ENCODE measurements around the gene SUPT3H. TPM values are rescaled to one million over a fixed set of nuclear protein-coding genes. Genes with fewer than 3 reads are reported as not detected.
A peak's percentile ranks its signal among the peaks of the same experiment; 100 is the strongest.
"Not testable (repeated sequence)": the region's sequence is repeated elsewhere in the genome, so short reads cannot be mapped to it uniquely, and the experiment has no call there.

The SUPT3H gene
- total and polyA plus RNA-seq, 2 donors = 5.5 to 11.9 TPM

DNA sequence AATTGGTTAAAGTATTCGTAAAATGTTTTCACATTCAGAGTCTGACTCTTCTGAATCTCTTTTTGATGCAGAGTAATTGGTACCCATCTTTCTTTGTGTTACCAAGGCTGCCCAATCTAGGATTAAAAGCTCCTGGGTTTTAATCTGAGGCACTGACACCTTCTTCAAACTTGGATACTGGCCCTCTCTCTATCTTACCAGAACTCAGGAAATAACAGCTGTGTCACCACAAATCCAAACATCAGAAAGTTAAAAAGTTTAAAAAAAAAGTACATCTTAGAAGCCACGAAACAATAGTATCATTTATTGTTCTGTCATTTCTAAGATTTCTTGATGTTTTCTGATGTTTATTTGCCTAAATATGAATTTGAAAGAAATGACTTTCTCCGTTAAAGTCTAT, 305.1 kb downstream of the SUPT3H start:
- no peak for DNase-seq (ENCODE audit: low read depth in 6 of 9, low spot score in 9 of 9)
- Histone ChIP-seq H3K4me1 (ENCODE audit: control insufficient read depth in 2 of 2, insufficient read depth in 2 of 2, low read length in 2 of 2) (no peaks in the 10 kb centered on the region), H3K9me3 (ENCODE audit: control insufficient read depth in 2 of 2, insufficient read depth in 1 of 2, low read length in 1 of 2) (no peaks in the 10 kb centered on the region), H3K4me3 (ENCODE audit: low read length in 2 of 2) (no peak overlapping the region), H3K27ac (ENCODE audit: low read depth in 1 of 2, low read length in 1 of 2) (no peak overlapping the region), H3K27me3 (ENCODE audit: control insufficient read depth in 2 of 2, insufficient read depth in 1 of 2, low read length in 1 of 2) (no peaks in the 10 kb centered on the region), H3K36me3 (ENCODE audit: control insufficient read depth in 2 of 2, insufficient read depth in 2 of 2, low read length in 1 of 2) (no peaks in the 10 kb centered on the region)
- 39% methylated on average over 3 of the region's 3 CpGs for WGBS

DNA sequence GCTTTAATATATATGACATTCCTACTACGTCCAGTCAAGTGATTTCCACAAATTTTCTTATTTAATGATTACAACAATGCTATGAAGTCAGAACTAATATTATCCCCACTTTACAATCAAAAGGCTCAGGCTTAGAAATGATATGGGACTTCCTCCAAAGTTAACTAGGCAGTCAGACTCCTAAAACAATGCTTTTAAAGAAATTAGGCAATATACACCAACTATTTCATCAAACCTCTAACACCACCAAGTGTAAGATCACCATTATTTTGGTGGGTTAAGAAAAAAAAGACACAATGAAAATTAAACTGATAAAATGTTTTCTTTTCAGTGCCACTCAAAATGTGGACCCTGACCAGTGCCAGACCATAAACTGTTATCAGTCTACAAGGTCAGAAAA, 305.7 kb downstream of the SUPT3H start:
- H3K4me1 ChIP-seq (ENCODE audit: control insufficient read depth in 2 of 2, insufficient read depth in 2 of 2, low read length in 2 of 2) = no peaks in the 10 kb centered on the region
- no peak overlapping the region for H3K4me3 ChIP-seq (ENCODE audit: low read length in 2 of 2)
- no peaks in the 10 kb centered on the region for H3K9me3 ChIP-seq (ENCODE audit: control insufficient read depth in 2 of 2, insufficient read depth in 1 of 2, low read length in 1 of 2)
- H3K27ac ChIP-seq (ENCODE audit: low read depth in 1 of 2, low read length in 1 of 2) = no peak overlapping the region
- no peaks in the 10 kb centered on the region for H3K27me3 ChIP-seq (ENCODE audit: control insufficient read depth in 2 of 2, insufficient read depth in 1 of 2, low read length in 1 of 2)
- WGBS = 100% methylated on average over 1 of the region's 1 CpG
- no peaks in the 10 kb centered on the region for H3K36me3 ChIP-seq (ENCODE audit: control insufficient read depth in 2 of 2, insufficient read depth in 2 of 2, low read length in 1 of 2)
- DNase-seq (ENCODE audit: low read depth in 6 of 9, low spot score in 9 of 9) = no peak

DNA sequence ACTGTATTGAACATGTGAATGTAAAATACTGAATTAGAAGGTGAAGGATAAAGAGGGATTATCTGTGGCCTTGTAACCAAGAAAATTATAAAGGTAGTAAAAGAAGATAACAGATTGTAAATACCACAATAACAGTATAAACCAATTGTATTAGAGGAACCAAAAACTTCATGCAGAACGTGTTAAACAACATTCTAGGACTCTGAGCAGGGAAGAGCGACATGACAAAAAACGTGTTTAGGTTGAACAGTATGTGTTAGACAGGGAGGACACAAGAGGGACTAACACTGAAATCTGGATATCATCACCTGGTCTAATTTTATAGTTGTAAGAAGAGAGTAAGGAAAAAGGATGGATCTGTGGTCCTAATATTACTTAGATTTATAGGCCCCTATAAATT, 308.6 kb downstream of the SUPT3H start:
- no peak overlapping the region for H3K27ac ChIP-seq (ENCODE audit: low read depth in 1 of 2, low read length in 1 of 2)
- no peaks in the 10 kb centered on the region for H3K36me3 ChIP-seq (ENCODE audit: control insufficient read depth in 2 of 2, insufficient read depth in 2 of 2, low read length in 1 of 2)
- 97% methylated on average over 3 of the region's 3 CpGs for WGBS
- DNase-seq (ENCODE audit: low read depth in 6 of 9, low spot score in 9 of 9) = no peak
- no peaks in the 10 kb centered on the region for H3K9me3 ChIP-seq (ENCODE audit: control insufficient read depth in 2 of 2, insufficient read depth in 1 of 2, low read length in 1 of 2)
- no peaks in the 10 kb centered on the region for H3K4me1 ChIP-seq (ENCODE audit: control insufficient read depth in 2 of 2, insufficient read depth in 2 of 2, low read length in 2 of 2)
- H3K27me3 ChIP-seq (ENCODE audit: control insufficient read depth in 2 of 2, insufficient read depth in 1 of 2, low read length in 1 of 2) = no peaks in the 10 kb centered on the region
- no peak overlapping the region for H3K4me3 ChIP-seq (ENCODE audit: low read length in 2 of 2)

DNA sequence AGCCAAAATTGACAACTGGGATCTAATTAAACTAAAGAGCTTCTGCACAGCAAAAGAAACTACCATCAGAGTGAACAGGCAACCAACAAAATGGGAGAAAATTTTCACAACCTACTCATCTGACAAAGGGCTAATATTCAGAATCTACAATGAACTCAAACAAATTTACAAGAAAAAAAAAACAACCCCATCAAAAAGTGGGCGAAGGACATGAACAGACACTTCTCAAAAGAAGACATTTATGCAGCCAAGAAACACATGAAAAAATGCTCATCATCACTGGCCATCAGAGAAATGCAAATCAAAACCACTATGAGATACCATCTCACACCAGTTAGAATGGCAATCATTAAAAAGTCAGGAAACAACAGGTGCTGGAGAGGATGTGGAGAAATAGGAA, 310.3 kb downstream of the SUPT3H start:
- not testable (repeated sequence) for H3K9me3 ChIP-seq (ENCODE audit: control insufficient read depth in 2 of 2, insufficient read depth in 1 of 2, low read length in 1 of 2); H3K27me3 ChIP-seq (ENCODE audit: control insufficient read depth in 2 of 2, insufficient read depth in 1 of 2, low read length in 1 of 2); H3K4me1 ChIP-seq (ENCODE audit: control insufficient read depth in 2 of 2, insufficient read depth in 2 of 2, low read length in 2 of 2); H3K27ac ChIP-seq (ENCODE audit: low read depth in 1 of 2, low read length in 1 of 2); H3K36me3 ChIP-seq (ENCODE audit: control insufficient read depth in 2 of 2, insufficient read depth in 2 of 2, low read length in 1 of 2); H3K4me3 ChIP-seq (ENCODE audit: low read length in 2 of 2); DNase-seq (ENCODE audit: low read depth in 6 of 9, low spot score in 9 of 9)
- 100% methylated on average over 1 of the region's 1 CpG for WGBS

DNA sequence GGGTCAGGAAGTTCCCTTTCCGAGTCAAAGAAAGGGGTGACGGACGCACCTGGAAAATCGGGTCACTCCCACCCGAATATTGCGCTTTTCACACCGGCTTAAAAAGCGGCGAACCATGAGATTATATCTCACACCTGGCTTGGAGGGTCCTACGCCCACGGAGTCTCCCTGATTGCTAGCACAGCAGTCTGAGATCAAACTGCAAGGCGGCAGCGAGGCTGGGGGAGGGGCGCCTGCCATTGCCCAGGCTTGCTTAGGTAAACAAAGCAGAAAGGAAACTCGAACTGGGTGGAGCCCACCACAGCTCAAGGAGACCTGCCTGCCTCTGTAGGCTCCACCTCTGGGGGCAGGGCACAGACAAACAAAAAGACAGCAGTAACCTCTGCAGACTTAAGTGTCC, 315.1 kb downstream of the SUPT3H start:
- H3K4me3 ChIP-seq (ENCODE audit: low read length in 2 of 2); DNase-seq (ENCODE audit: low read depth in 6 of 9, low spot score in 9 of 9); H3K27me3 ChIP-seq (ENCODE audit: control insufficient read depth in 2 of 2, insufficient read depth in 1 of 2, low read length in 1 of 2); H3K27ac ChIP-seq (ENCODE audit: low read depth in 1 of 2, low read length in 1 of 2); H3K36me3 ChIP-seq (ENCODE audit: control insufficient read depth in 2 of 2, insufficient read depth in 2 of 2, low read length in 1 of 2); H3K9me3 ChIP-seq (ENCODE audit: control insufficient read depth in 2 of 2, insufficient read depth in 1 of 2, low read length in 1 of 2); H3K4me1 ChIP-seq (ENCODE audit: control insufficient read depth in 2 of 2, insufficient read depth in 2 of 2, low read length in 2 of 2): not testable (repeated sequence)
- 87% methylated on average over 15 of the region's 15 CpGs for WGBS

DNA sequence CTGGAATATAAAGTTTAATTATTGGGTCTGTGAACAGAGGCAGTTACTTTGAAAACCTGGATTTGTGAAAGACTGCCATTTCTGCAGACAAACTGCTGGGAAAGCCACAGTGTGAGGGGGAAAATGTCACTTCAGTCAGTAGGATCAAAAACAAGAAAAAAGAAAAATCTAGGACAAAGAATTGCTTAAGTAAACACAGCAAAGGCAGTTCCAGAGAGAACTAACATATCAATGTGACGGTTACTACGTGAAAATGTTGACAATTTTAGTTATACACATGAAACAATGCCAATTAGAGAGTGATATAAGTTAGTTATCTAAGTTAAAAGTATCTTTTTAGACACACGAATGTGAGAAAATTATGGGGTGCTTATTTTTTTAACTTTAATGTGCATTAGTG, 320.0 kb downstream of the SUPT3H start:
- H3K27me3 ChIP-seq (ENCODE audit: control insufficient read depth in 2 of 2, insufficient read depth in 1 of 2, low read length in 1 of 2) = no peaks in the 10 kb centered on the region
- H3K27ac ChIP-seq (ENCODE audit: low read depth in 1 of 2, low read length in 1 of 2) = no peak overlapping the region
- peaks cover 0 to 4% of the 10 kb centered on the region in 2 donors for H3K9me3 ChIP-seq (ENCODE audit: control insufficient read depth in 2 of 2, insufficient read depth in 1 of 2, low read length in 1 of 2)
- no peaks in the 10 kb centered on the region for H3K4me1 ChIP-seq (ENCODE audit: control insufficient read depth in 2 of 2, insufficient read depth in 2 of 2, low read length in 2 of 2)
- DNase-seq (ENCODE audit: low read depth in 6 of 9, low spot score in 9 of 9) = no peak
- WGBS = 96% methylated on average over 3 of the region's 3 CpGs
- no peak overlapping the region for H3K4me3 ChIP-seq (ENCODE audit: low read length in 2 of 2)
- H3K36me3 ChIP-seq (ENCODE audit: control insufficient read depth in 2 of 2, insufficient read depth in 2 of 2, low read length in 1 of 2) = no peaks in the 10 kb centered on the region

DNA sequence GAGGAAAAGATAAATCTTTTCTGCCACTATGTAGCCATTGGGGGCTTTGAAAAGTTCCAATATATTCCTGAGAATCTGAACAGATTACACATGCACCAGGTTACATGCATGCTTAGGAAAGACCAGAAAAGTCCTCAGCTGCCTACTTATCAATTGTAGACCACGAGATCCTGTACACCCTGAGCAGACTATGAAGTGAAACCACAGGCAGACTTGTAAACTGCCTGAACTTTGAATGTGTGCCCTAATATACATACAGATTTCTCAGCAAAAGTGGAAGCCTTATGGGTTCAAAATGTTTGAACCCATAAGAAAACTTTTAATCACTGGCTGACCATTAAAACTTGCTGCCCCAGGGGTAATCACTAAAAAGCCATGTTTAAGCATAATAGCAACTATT, 323.1 kb downstream of the SUPT3H start:
- Histone ChIP-seq H3K27ac (ENCODE audit: low read depth in 1 of 2, low read length in 1 of 2) (no peak overlapping the region), H3K4me1 (ENCODE audit: control insufficient read depth in 2 of 2, insufficient read depth in 2 of 2, low read length in 2 of 2) (no peaks in the 10 kb centered on the region), H3K27me3 (ENCODE audit: control insufficient read depth in 2 of 2, insufficient read depth in 1 of 2, low read length in 1 of 2) (no peaks in the 10 kb centered on the region), H3K4me3 (ENCODE audit: low read length in 2 of 2) (no peak overlapping the region), H3K36me3 (ENCODE audit: control insufficient read depth in 2 of 2, insufficient read depth in 2 of 2, low read length in 1 of 2) (no peaks in the 10 kb centered on the region), H3K9me3 (ENCODE audit: control insufficient read depth in 2 of 2, insufficient read depth in 1 of 2, low read length in 1 of 2) (no peaks in the 10 kb centered on the region)
- 7% methylated on average over 1 of the region's 1 CpG for WGBS
- peak in 2 of 9 donors; percentile 13 to 34 for DNase-seq (ENCODE audit: low read depth in 6 of 9, low spot score in 9 of 9)

DNA sequence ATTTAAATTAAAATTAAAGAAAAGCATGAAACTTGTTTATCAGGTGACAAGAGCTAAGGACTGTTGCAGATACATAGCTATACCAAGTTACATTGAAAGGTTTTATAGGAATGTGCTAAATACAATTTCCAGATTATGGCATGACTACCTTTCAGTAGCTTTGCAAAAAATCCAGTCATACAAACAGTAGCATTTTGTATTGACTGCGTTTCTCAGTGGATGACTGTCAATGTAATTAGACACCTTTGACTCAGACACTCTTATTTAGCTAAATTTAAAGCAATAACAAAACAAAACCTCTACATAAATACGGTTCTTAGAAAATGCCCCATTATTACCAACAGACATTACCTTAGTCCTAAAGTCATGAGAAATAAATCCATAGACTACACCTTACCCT, 325.4 kb downstream of the SUPT3H start:
- 94% methylated on average over 2 of the region's 2 CpGs for WGBS
- H3K27ac ChIP-seq (ENCODE audit: low read depth in 1 of 2, low read length in 1 of 2) = no peak overlapping the region

DNA sequence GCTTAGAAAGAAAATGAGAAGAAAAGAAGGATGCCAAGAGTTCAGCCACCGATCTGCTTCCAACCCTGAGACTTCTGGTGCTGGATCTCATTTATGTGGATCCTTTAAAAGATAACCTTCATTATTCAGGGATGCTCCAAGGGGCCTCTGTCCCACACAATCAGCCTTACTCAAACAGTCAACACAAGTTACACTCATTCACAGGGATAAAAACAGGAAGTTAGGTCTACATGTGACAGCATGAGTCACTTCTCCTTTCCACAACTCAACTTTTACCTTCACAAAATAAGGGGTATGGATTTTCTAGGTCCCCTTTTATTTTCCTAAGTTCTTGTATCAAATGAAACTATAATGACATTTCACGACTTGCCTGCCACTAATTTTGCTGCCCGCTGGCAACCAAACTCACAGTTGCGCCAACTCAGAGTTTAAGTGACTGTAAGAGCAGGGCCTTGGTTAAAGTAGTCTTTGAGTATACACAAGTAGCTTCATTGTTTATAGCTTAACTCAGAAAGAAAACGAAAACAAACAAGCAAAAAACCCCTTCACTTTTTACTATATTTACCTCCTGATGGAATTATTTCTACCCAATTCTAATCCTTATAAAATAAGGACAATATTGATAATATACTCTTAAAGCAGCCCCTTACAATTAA, 328.4 kb downstream of the SUPT3H start:
- 90% methylated on average over 5 of the region's 5 CpGs for WGBS
- Histone ChIP-seq H3K4me1 (ENCODE audit: control insufficient read depth in 2 of 2, insufficient read depth in 2 of 2, low read length in 2 of 2) (no peaks in the 10 kb centered on the region), H3K27me3 (ENCODE audit: control insufficient read depth in 2 of 2, insufficient read depth in 1 of 2, low read length in 1 of 2) (no peaks in the 10 kb centered on the region), H3K36me3 (ENCODE audit: control insufficient read depth in 2 of 2, insufficient read depth in 2 of 2, low read length in 1 of 2) (no peaks in the 10 kb centered on the region), H3K27ac (ENCODE audit: low read depth in 1 of 2, low read length in 1 of 2) (no peak overlapping the region), H3K9me3 (ENCODE audit: control insufficient read depth in 2 of 2, insufficient read depth in 1 of 2, low read length in 1 of 2) (no peaks in the 10 kb centered on the region), H3K4me3 (ENCODE audit: low read length in 2 of 2) (no peak overlapping the region)
- DNase-seq (ENCODE audit: low read depth in 6 of 9, low spot score in 9 of 9) = peak in 1 of 9 donors; percentile 28

More for the DNA sequence above, 325.4 kb downstream of the SUPT3H start:
- DNase-seq (ENCODE audit: low read depth in 6 of 9, low spot score in 9 of 9) = no peak
- H3K4me1 ChIP-seq (ENCODE audit: control insufficient read depth in 2 of 2, insufficient read depth in 2 of 2, low read length in 2 of 2) = no peaks in the 10 kb centered on the region
- H3K36me3 ChIP-seq (ENCODE audit: control insufficient read depth in 2 of 2, insufficient read depth in 2 of 2, low read length in 1 of 2) = no peaks in the 10 kb centered on the region
- no peak overlapping the region for H3K4me3 ChIP-seq (ENCODE audit: low read length in 2 of 2)
- no peaks in the 10 kb centered on the region for H3K9me3 ChIP-seq (ENCODE audit: control insufficient read depth in 2 of 2, insufficient read depth in 1 of 2, low read length in 1 of 2)
- no peaks in the 10 kb centered on the region for H3K27me3 ChIP-seq (ENCODE audit: control insufficient read depth in 2 of 2, insufficient read depth in 1 of 2, low read length in 1 of 2)
